SK-N-SH treated with all-trans-retinoic acid at 6 μM for 48 hours (cell line): Measurements from ENCODE around the gene ANP32A.

Experiments
- ATAC-seq: fragments of 200-7000 bp; cut with Tn5 transposase; 3 replicates; pipeline ENCODE4 v1.9.1; 2020; ENCODE audit warnings: mild to moderate bottlenecking, moderate library complexity
- ARNTL ChIP-seq: fragments of 450-650 bp; formaldehyde crosslinking; IDR thresholded peaks from 2 replicates; pipeline ENCODE4 v1.5.0; 2020; ENCODE audit warnings: low read depth, mild to moderate bottlenecking, moderate library complexity, borderline replicate concordance
- CREB5 ChIP-seq: fragments of 250-450 bp; sonication (Bioruptor Pico); IDR thresholded peaks from 2 replicates; pipeline ENCODE4 v1.5.1; 2020; ENCODE audit warnings: low read depth, mild to moderate bottlenecking, moderate library complexity
- CSDC2 ChIP-seq: fragments of 250-450 bp; sonication (Bioruptor Pico); IDR thresholded peaks from 2 replicates; pipeline ENCODE4 v1.5.0; 2020; ENCODE audit warnings: mild to moderate bottlenecking, moderate library complexity
- ESRRG ChIP-seq: fragments of 250-450 bp; sonication (Bioruptor Pico); IDR thresholded peaks from 2 replicates; pipeline ENCODE4 v1.6.1; 2021; ENCODE audit warnings: mild to moderate bottlenecking
- ISL1 ChIP-seq: fragments of 250-450 bp; sonication (Bioruptor Pico); IDR thresholded peaks from 2 replicates; pipeline ENCODE4 v2.1.2; 2022; ENCODE audit warnings: mild to moderate bottlenecking, moderate library complexity
- OSR1 ChIP-seq: fragments of 250-450 bp; sonication (Bioruptor Pico); IDR thresholded peaks from 2 replicates; pipeline ENCODE4 v1.8.0; 2022; ENCODE audit warnings: moderate library complexity, mild to moderate bottlenecking, inconsistent platforms
- PPARA ChIP-seq: fragments of 250-450 bp; sonication (Bioruptor Pico); IDR thresholded peaks from 2 replicates; pipeline ENCODE4 v1.5.0; 2020; ENCODE audit warnings: mild to moderate bottlenecking, borderline replicate concordance
- RARB ChIP-seq: fragments of 250-450 bp; sonication (Bioruptor Pico); IDR thresholded peaks from 2 replicates; pipeline ENCODE4 v1.8.0; 2021; ENCODE audit warnings: mild to moderate bottlenecking, moderate library complexity
- SNAI2 ChIP-seq: fragments of 250-450 bp; sonication (Bioruptor Pico); IDR thresholded peaks from 2 replicates; pipeline ENCODE4 v1.5.0; 2020; ENCODE audit warnings: mild to moderate bottlenecking, moderate library complexity
- TCF4 ChIP-seq: fragments of 250-450 bp; sonication (Bioruptor Pico); IDR thresholded peaks from 2 replicates; pipeline ENCODE4 v1.8.0; 2021; ENCODE audit warnings: mild to moderate bottlenecking, moderate library complexity, borderline replicate concordance
- ZC3H10 ChIP-seq: fragments of 250-450 bp; sonication (Bioruptor Pico); IDR thresholded peaks from 2 replicates; pipeline ENCODE4 v1.5.1; 2021; ENCODE audit warnings: mild to moderate bottlenecking, moderate library complexity
- ZFP3 ChIP-seq: fragments of 250-450 bp; sonication (Bioruptor Pico); IDR thresholded peaks from 2 replicates; pipeline ENCODE4 v1.5.0; 2020; ENCODE audit warnings: mild to moderate bottlenecking, moderate library complexity
- ZFP30 ChIP-seq: fragments of 450-650 bp; formaldehyde crosslinking; IDR thresholded peaks from 2 replicates; pipeline ENCODE4 v1.5.0; 2022; ENCODE audit warnings: mild to moderate bottlenecking, moderate library complexity
- ZNF565 ChIP-seq: fragments of 450-650 bp; formaldehyde crosslinking; conservative IDR thresholded peaks from 2 replicates; pipeline ENCODE4 v1.5.0; 2020; ENCODE audit warnings: low read depth, mild to moderate bottlenecking, moderate library complexity
- ZNF70 ChIP-seq: fragments of 450-650 bp; formaldehyde crosslinking; IDR thresholded peaks from 2 replicates; pipeline ENCODE4 v1.5.0; 2020; ENCODE audit warnings: mild to moderate bottlenecking, moderate library complexity
- ZNF8 ChIP-seq: fragments of 450-650 bp; formaldehyde crosslinking; IDR thresholded peaks from 2 replicates; pipeline ENCODE4 v1.5.0; 2020; ENCODE audit warnings: mild to moderate bottlenecking, moderate library complexity
- TF ChIP-seq, protein P1 (sequence below): fragments of 250-450 bp; sonication (Bioruptor Pico); IDR thresholded peaks from 2 replicates; pipeline ENCODE4 v1.8.0; 2020; ENCODE audit warnings: mild to moderate bottlenecking, moderate library complexity, borderline replicate concordance
- TF ChIP-seq, protein P2 (sequence below): fragments of 250-450 bp; sonication (Bioruptor Pico); IDR thresholded peaks from 2 replicates; pipeline ENCODE4 v1.5.0; 2020; ENCODE audit warnings: mild to moderate bottlenecking, moderate library complexity

Gene ANP32A

GRCh38 chr15:68791431-68792283 lies 29.0 kb downstream of the ANP32A start:
- ATAC-seq, result no peak
- no peak for TF ChIP-seq ZNF8 (CRISPR knock-in tag)
- TF ChIP-seq CREB5, result no peak
- TF ChIP-seq, all 23 proteins: peak for 0

DNA sequence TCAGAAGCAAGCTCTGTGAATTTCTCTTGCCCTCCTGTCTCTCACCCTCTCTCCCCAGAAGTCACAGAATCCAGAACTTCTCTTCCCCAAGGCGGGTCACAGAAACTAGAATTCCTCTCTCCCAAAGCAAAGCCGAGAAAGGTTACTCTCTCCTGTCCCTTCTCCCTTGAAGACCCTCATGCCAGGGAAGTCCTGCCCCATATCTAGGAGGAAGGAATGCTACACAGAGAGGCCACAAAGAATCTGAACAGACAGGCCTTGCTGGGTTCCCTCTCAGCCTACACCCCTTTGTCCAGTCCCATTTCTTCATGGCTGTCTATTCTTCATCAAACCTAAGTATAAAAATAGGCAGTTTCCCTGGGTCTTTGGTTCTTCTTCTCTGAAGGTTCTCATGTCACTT lies 29.8 kb downstream of the ANP32A start:
- no peak for ATAC-seq
- TF ChIP-seq ZNF70 (CRISPR knock-in tag), result no peak
- no peak for TF ChIP-seq ZNF565 (CRISPR knock-in tag)
- TF ChIP-seq ZFP3 (CRISPR knock-in tag), result no peak
- TF ChIP-seq, protein P1, sequence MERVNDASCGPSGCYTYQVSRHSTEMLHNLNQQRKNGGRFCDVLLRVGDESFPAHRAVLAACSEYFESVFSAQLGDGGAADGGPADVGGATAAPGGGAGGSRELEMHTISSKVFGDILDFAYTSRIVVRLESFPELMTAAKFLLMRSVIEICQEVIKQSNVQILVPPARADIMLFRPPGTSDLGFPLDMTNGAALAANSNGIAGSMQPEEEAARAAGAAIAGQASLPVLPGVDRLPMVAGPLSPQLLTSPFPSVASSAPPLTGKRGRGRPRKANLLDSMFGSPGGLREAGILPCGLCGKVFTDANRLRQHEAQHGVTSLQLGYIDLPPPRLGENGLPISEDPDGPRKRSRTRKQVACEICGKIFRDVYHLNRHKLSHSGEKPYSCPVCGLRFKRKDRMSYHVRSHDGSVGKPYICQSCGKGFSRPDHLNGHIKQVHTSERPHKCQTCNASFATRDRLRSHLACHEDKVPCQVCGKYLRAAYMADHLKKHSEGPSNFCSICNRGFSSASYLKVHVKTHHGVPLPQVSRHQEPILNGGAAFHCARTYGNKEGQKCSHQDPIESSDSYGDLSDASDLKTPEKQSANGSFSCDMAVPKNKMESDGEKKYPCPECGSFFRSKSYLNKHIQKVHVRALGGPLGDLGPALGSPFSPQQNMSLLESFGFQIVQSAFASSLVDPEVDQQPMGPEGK (CRISPR knock-in tag), result no peak
- TF ChIP-seq SNAI2, result no peak

- TF ChIP-seq RARB (CRISPR knock-in tag) (no peak), CREB5 (no peak), CSDC2 (no peak), PPARA (CRISPR knock-in tag) (no peak), ZNF70 (CRISPR knock-in tag) (no peak), ARNTL (CRISPR knock-in tag) (no peak), ESRRG (CRISPR knock-in tag) (no peak), ZFP30 (CRISPR knock-in tag) (no peak), ZNF565 (CRISPR knock-in tag) (no peak), ZC3H10 (CRISPR knock-in tag) (no peak), TCF4 (no peak), ISL1 (CRISPR knock-in tag) (no peak), ZNF8 (CRISPR knock-in tag) (no peak), SNAI2 (no peak), ZFP3 (CRISPR knock-in tag) (no peak), OSR1 (CRISPR knock-in tag) (no peak)
- TF ChIP-seq, protein P1 (CRISPR knock-in tag), result no peak
- TF ChIP-seq, protein P2, sequence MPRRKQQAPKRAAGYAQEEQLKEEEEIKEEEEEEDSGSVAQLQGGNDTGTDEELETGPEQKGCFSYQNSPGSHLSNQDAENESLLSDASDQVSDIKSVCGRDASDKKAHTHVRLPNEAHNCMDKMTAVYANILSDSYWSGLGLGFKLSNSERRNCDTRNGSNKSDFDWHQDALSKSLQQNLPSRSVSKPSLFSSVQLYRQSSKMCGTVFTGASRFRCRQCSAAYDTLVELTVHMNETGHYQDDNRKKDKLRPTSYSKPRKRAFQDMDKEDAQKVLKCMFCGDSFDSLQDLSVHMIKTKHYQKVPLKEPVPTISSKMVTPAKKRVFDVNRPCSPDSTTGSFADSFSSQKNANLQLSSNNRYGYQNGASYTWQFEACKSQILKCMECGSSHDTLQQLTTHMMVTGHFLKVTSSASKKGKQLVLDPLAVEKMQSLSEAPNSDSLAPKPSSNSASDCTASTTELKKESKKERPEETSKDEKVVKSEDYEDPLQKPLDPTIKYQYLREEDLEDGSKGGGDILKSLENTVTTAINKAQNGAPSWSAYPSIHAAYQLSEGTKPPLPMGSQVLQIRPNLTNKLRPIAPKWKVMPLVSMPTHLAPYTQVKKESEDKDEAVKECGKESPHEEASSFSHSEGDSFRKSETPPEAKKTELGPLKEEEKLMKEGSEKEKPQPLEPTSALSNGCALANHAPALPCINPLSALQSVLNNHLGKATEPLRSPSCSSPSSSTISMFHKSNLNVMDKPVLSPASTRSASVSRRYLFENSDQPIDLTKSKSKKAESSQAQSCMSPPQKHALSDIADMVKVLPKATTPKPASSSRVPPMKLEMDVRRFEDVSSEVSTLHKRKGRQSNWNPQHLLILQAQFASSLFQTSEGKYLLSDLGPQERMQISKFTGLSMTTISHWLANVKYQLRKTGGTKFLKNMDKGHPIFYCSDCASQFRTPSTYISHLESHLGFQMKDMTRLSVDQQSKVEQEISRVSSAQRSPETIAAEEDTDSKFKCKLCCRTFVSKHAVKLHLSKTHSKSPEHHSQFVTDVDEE (CRISPR knock-in tag), result no peak
- no peak for ATAC-seq
Observed at GRCh38 chr15:68790242-68790575, 30.5 kb downstream of the ANP32A start.
